Stimulated activated naive B cell treated with anti-CD40 and anti-IgM and Interleukin-4, amounts not matched to agents 10 μg/mL and 1 μg/mL and 100 μg/mL, for 72 hours (primary cell): ENCODE data around the gene IL19.
A peak's percentile ranks its signal among the peaks of the same experiment; 100 is the strongest.

ENCODE experiments used
- ATAC-seq, 2 donors: fragments of 150-1000 bp; cut with Tn5 transposase; replicated peaks; 2 replicates each; pipeline ENCODE4 v1.10.0; 2021; ENCODE audit warnings: moderate library complexity in 1 of 2
- DNase-seq: peaks from one replicate; pipeline ENCODE4 v3.0.0; 2021
- H3K27ac Mint-ChIP-seq: one replicate; pipeline ENCODE4 v1.8.0; 2022; ENCODE audit warnings: mild to moderate bottlenecking, mixed read lengths
- H3K27me3 Mint-ChIP-seq, 2 donors: one replicate each; pipeline ENCODE4 v1.8.0; 2022; ENCODE audit warnings: mixed read lengths in 2 of 2
- H3K36me3 Mint-ChIP-seq, 2 donors: one replicate each; pipeline ENCODE4 v1.8.0; 2022; ENCODE audit warnings: mixed read lengths in 2 of 2, mild to moderate bottlenecking in 1 of 2
- H3K4me1 Mint-ChIP-seq, 2 donors: one replicate each; pipeline ENCODE4 v1.8.0; 2022; ENCODE audit warnings: mixed read lengths in 2 of 2, mild to moderate bottlenecking in 1 of 2
- H3K4me3 Mint-ChIP-seq, 2 donors: one replicate each; pipeline ENCODE4 v1.8.0; 2022; ENCODE audit warnings: mild to moderate bottlenecking in 2 of 2, mixed read lengths in 2 of 2, moderate library complexity in 1 of 2
- H3K9me3 Mint-ChIP-seq, 2 donors: one replicate each; pipeline ENCODE4 v1.8.0; 2022; ENCODE audit warnings: mixed read lengths in 2 of 2, mild to moderate bottlenecking in 1 of 2

The IL19 gene

GRCh38 chr1:206890125-206891060, 119.8 kb downstream of the IL19 start:
- H3K9me3 Mint-ChIP-seq = no peaks in the 10 kb centered on the region
- ATAC-seq (peak; percentile 36), DNase-seq (no peak)
- H3K4me1 Mint-ChIP-seq = peaks cover 27 to 51% of the 10 kb centered on the region in 2 donors
- H3K27me3 Mint-ChIP-seq = no peaks in the 10 kb centered on the region
- H3K27ac Mint-ChIP-seq = peak overlapping the region; percentile 34
- H3K4me3 Mint-ChIP-seq = no peak overlapping the region
- H3K36me3 Mint-ChIP-seq = peaks cover 3 to 5% of the 10 kb centered on the region in 2 donors

- Mint-ChIP-seq H3K27ac (no peak overlapping the region), H3K27me3 (no peaks in the 10 kb centered on the region), H3K4me3 (no peak overlapping the region), H3K36me3 (peaks cover 0 to 5% of the 10 kb centered on the region in 2 donors), H3K9me3 (no peaks in the 10 kb centered on the region), H3K4me1 (peaks cover 29 to 58% of the 10 kb centered on the region in 2 donors)
- no peak for ATAC-seq
- no peak for DNase-seq
Observed at GRCh38 chr1:206891412-206891811, 120.8 kb downstream of the IL19 start.
